ENCODE results near the gene MAPK8IP2.

DNA sequence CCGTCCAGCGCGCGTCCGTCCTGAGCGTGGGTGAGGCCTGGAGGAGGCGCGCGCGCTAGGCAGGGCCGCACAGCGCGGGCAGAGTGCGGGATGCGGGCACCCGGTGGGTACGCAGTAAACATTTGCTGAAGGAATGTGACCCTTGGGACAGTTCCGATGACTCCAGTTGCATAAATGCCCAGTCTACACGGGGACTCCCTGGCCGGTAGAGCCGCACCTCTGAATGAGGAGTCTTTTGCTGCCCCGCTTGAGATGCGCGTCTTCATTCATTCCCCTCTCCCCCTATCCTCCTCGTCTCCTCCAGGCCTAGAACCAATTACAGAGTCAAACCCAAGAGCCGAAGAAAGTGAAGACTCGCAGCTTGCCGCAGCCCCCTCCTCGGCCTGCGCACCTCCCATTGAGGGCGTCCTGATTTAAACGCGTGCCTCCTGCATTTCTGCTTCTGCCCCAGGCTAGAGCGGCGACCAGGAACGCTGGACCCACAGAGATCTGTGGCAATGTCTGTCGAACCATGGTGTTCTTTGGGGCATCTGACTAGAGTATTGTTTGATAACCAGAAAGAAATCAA, 17.2 kb upstream of the MAPK8IP2 start:
- TF ChIP-seq CTCF (IDR thresholded peaks at IDR 0.05), result no peak
- no peak for TF ChIP-seq POLR2A (IDR thresholded peaks at IDR 0.05)

Measured in right lobe of liver (tissue), 4 donors.